SK-N-MC (cell line): ENCODE results near the gene BACH2.

Experiments used
- DNase-seq: peaks from one replicate; pipeline ENCODE4 v3.0.0-alpha.2; 2011; ENCODE audit warnings: low read depth, low spot score
- H3K27ac ChIP-seq: fragments of 200-600 bp; sonication (generic); 2 replicates; pipeline ENCODE4 v1.5.1; 2016; ENCODE audit warnings: mixed run types
- H3K36me3 ChIP-seq: fragments of 200-600 bp; sonication (generic); 2 replicates; pipeline ENCODE4 v1.6.1; 2017; ENCODE audit warnings: antibody characterized with exemption, low read length, mixed read lengths; ENCODE audit not compliant: insufficient read depth
- H3K4me3 ChIP-seq: fragments of 200-600 bp; sonication (generic); 2 replicates; pipeline ENCODE4 v1.5.1; 2016
- H3K9ac ChIP-seq: fragments of 200-600 bp; sonication (generic); 2 replicates; pipeline ENCODE4 v1.8.0; 2017; ENCODE audit warnings: mixed run types, mixed read lengths; ENCODE audit not compliant: insufficient read length
- H3K9me3 ChIP-seq: fragments of 200-600 bp; sonication (generic); 2 replicates; pipeline ENCODE4 v1.6.1; 2017; ENCODE audit warnings: low read depth, mild to moderate bottlenecking, antibody characterized with exemption, low read length, moderate library complexity, mixed read lengths
- EZH2 ChIP-seq: fragments of 200-600 bp; sonication (generic); IDR thresholded peaks from one replicate; pipeline ENCODE4 v1.6.1; 2017; ENCODE audit warnings: antibody characterized with exemption
- FOXP2 ChIP-seq: optimal IDR thresholded peaks from 2 replicates; pipeline ENCODE3; 2011; ENCODE audit warnings: mild to moderate bottlenecking, moderate library complexity; ENCODE audit not compliant: insufficient read depth; ENCODE audit errors: extremely low read length, control extremely low read depth
- POLR2AphosphoS5 ChIP-seq: IDR thresholded peaks from 2 replicates; pipeline ENCODE4 v1.6.1; 2012; ENCODE audit warnings: mild to moderate bottlenecking, low read depth, low read length, borderline replicate concordance

Gene BACH2

DNA sequence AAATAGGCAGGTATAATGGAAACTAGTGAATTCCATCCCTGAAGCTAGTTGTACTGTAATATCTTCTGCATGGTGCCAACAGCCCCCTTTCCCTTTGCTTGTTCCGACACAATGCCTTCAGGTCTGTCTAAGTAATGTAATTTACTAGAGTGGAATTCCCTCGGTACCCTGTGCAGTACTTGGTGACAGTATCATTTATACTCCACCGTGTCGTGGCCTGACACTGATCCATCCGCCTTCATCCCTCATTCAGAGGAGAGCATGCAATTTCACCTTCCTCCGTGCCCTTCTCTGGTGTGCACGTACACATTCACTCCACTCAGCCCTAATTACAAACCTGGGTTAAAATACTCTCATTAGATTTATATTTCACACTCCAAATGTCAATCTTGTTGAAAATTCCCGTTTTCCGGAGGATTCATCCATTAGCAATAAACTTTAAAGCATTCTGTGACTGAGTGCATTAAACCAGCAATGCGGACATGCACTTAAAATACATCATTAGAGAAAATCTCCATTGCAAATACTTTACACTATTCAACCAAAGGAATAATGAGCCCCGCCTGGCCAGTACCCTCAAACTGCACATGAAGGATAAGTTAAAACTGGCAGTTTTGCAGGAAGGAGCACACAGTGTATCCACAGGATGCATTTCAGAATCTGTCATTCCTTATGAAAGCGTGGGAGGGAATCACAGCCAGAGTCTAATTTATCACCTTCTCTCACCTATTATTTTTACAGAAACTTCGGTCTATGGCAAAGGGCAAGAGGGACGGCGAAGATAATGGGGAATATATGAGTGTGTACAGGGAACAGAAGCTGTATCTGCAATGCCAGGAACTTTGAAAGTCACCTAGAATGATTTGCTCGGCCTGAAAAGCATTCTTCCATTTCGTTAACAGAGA is 219.9 kb downstream of the BACH2 start:
- no peak for DNase-seq

DNA sequence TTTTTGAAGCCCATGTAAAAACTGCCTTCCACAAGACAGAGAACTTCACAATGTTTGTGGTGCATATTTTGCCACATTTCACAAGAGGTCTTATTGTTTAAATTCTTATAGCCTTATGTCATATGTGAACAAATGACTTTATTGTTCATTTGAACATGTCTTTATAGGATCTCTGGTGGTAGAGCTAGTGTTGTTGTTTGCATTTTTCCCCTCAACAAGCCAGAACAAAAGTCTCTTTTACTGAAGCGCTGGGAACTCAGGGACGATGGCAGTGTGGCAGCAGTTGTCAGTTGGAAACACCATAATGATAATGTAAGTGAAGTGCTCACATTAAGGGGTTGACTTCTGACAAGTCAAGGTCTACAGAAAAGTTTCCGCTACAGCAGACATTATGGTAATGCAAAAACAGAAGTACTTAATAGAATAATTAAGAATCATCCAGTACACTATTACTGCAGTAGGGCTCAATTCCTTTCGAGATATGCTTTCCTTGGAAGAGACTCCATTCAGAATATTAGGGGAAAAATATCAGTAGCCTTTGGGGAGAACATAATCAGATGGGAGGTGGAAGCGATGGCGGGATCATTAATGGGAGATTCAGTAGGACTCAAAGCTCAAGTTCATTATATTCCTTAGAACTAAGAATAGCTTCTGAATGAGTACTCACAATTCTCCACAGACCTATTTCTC is 222.3 kb downstream of the BACH2 start:
- H3K27ac ChIP-seq: no peak overlapping the region
- no peaks in the 10 kb centered on the region for H3K36me3 ChIP-seq
- DNase-seq: no peak
- no peak overlapping the region for H3K4me3 ChIP-seq
- H3K9me3 ChIP-seq: no peaks in the 10 kb centered on the region
- TF ChIP-seq EZH2: no peak
- no peak for TF ChIP-seq POLR2AphosphoS5
- H3K9ac ChIP-seq: no peak overlapping the region

More for the DNA sequence above, 219.9 kb downstream of the BACH2 start:
- no peak overlapping the region for H3K4me3 ChIP-seq
- TF ChIP-seq EZH2: no peak
- TF ChIP-seq FOXP2: no peak
- no peak for TF ChIP-seq POLR2AphosphoS5
- H3K36me3 ChIP-seq: no peaks in the 10 kb centered on the region
- H3K9me3 ChIP-seq: no peaks in the 10 kb centered on the region
- no peak overlapping the region for H3K9ac ChIP-seq
- no peak overlapping the region for H3K27ac ChIP-seq

DNA sequence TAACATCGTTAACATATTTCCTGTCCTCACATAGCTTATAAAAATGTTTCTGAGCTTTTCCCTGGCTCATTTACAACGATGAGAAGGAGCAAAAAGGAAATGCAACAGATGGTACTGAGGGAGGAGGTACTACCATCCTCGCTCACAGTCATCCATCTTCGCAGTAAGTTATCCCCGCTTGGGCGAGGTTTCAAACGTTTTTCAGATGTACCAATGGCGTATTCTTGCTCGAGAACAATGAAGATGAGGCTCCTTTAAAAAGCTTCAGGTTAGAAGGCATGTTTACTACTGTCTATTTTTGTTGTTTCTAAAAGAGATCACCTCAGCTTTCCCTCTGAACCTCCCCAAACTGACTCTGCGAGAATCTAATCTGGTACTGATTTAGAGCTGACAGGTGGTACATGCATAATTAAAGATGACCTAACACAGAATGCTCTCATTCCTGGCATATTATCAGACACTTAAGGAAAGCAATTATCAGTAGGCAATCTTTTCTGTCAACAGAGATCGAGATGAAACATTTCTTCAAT is 223.6 kb downstream of the BACH2 start:
- Histone ChIP-seq H3K9me3 (no peaks in the 10 kb centered on the region), H3K27ac (no peak overlapping the region), H3K9ac (no peak overlapping the region), H3K36me3 (no peaks in the 10 kb centered on the region), H3K4me3 (no peak overlapping the region)
- no peak for DNase-seq
- no peak for TF ChIP-seq FOXP2
- TF ChIP-seq EZH2: no peak
- no peak for TF ChIP-seq POLR2AphosphoS5

DNA sequence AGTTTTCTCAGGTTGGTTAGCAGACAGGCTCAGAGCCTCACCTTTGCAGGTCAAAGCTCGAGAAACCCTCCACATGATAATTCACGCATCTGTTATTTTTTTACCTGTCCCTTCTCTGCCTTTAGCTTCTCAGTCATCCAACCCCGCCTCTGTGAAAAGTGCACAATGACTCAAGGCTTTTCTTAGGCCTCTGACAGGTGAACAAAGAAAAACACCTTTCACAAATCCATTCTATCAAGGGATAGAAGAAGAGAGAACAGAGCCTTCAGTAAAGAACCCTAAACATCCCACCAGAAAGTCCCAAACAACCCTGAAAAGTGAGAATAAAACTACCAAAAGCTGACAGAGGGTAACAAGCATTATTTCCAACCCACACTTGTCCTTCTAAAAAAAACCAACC is 224.1 kb downstream of the BACH2 start:
- no peaks in the 10 kb centered on the region for H3K9me3 ChIP-seq
- TF ChIP-seq EZH2 (no peak), POLR2AphosphoS5 (no peak), FOXP2 (no peak)
- no peak overlapping the region for H3K4me3 ChIP-seq
- H3K36me3 ChIP-seq: no peaks in the 10 kb centered on the region
- no peak for DNase-seq
- H3K9ac ChIP-seq: no peak overlapping the region
- H3K27ac ChIP-seq: no peak overlapping the region

DNA sequence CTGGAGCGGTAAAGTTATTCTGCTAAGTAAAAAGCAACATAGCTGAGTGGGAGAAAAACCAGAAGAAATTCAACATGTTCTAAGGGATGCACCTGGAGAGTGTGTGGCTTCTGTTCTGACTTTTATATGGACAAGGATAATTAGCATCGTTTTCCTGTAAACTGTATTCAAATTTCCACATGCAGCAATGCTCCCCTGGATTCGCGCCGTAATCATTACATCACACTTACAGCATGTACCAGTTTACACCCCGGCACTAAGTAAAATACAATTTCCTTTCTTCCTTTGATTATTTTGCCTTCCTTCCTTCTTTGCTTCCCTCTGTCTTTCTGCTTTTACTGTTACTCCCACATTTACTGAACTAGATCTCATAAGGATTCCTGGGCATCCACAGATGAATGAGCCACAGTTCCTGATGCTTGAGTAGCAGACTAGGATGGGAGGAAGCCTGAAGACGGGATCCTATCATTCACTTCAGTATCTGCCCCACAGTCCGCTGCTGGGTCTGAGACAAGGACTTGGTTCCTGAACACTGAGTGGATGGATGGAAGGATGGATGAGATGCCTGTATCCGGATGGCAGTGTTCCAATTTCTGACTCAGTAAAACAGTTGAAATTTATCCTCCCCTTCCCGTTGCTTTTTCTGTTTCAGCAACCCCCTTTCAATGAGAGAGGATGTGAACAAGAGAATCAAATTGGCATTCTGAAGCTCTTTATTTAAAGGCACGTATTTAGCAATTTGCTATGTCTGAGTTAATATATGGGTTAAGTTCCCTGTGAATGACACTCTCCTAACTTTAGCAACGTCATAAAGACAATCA is 227.7 kb downstream of the BACH2 start:
- Histone ChIP-seq H3K9me3 (no peaks in the 10 kb centered on the region), H3K27ac (no peak overlapping the region), H3K36me3 (no peaks in the 10 kb centered on the region), H3K9ac (no peak overlapping the region), H3K4me3 (no peak overlapping the region)
- no peak for TF ChIP-seq EZH2
- TF ChIP-seq POLR2AphosphoS5: no peak
- no peak for TF ChIP-seq FOXP2
- no peak for DNase-seq

DNA sequence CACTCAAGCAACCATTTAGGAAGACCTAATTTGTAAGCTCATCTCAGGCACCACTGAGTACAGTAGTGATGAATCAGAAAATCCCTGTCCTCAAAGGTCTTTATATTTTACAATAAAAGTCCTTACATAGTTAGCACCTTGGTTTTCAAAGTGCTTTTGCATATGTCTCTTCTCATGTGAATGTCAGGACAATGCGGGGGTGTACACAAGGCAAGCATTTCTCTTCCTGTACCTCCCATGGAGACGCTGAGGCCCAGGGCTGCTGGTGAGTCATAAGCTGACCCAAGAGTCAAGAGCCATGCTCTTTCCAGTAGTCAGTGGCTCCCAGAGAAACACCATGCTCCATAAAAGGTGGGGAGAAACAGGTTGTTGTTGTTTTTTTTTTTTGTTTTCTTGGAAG is 228.4 kb downstream of the BACH2 start:
- Histone ChIP-seq H3K27ac (no peak overlapping the region), H3K9ac (no peak overlapping the region), H3K36me3 (no peaks in the 10 kb centered on the region), H3K4me3 (no peak overlapping the region), H3K9me3 (no peaks in the 10 kb centered on the region)
- DNase-seq: no peak
- TF ChIP-seq POLR2AphosphoS5 (no peak), FOXP2 (no peak)

DNA sequence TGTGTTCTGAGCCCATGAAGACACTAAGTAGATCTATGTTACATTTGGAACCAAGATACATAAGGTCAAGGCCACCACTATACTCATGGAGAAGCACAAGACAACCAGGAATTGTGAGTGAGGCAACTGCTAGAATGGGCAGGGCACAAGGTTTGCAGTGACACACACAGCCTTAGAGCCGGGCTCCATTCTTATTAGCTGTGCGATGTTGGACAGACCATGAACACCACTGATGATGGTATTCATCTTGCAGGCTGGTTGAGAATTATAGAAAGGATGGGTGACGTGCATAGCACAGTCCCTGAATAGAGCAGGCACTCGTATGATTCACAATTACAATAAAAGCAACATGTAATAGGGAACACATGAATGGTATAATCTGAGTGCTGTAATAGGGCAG is 229.9 kb downstream of the BACH2 start:
- DNase-seq: no peak
- Histone ChIP-seq H3K9me3 (no peaks in the 10 kb centered on the region), H3K27ac (no peak overlapping the region), H3K4me3 (no peak overlapping the region), H3K9ac (no peak overlapping the region), H3K36me3 (no peaks in the 10 kb centered on the region)
- TF ChIP-seq FOXP2 (no peak), POLR2AphosphoS5 (no peak), EZH2 (no peak)

DNA sequence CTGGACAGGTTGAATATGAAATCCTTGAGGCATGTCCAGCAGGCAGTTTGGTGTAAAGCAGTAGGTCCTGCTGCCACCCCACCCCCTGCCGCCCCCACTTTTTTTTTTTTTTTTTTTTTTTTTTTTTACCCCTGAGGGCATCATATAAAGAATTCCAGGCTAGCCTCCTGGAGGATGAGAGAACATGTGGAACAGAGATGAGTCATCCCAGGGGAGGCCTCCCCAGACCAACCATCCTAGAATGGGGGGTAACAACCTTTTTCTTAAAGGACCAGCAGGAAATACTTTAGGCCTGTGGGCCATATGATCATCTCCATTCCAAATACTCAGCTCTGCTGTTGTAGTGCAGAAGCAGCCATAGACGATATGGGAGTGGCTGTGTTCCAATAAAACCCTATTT is 231.5 kb downstream of the BACH2 start:
- DNase-seq: no peak

More for the DNA sequence above, 231.5 kb downstream of the BACH2 start:
- Histone ChIP-seq H3K27ac (no peak overlapping the region), H3K36me3 (no peaks in the 10 kb centered on the region), H3K9me3 (no peaks in the 10 kb centered on the region), H3K4me3 (no peak overlapping the region), H3K9ac (no peak overlapping the region)
- TF ChIP-seq EZH2: no peak
- no peak for TF ChIP-seq FOXP2
- no peak for TF ChIP-seq POLR2AphosphoS5
